Measurements from ENCODE around the gene CMSS1. TPM values are rescaled to one million over a fixed set of nuclear protein-coding genes. Genes with fewer than 3 reads are reported as not detected.

CMSS1 gene
- total RNA-seq, 1 experiment from 2014 or later: 86.3 TPM

DNA sequence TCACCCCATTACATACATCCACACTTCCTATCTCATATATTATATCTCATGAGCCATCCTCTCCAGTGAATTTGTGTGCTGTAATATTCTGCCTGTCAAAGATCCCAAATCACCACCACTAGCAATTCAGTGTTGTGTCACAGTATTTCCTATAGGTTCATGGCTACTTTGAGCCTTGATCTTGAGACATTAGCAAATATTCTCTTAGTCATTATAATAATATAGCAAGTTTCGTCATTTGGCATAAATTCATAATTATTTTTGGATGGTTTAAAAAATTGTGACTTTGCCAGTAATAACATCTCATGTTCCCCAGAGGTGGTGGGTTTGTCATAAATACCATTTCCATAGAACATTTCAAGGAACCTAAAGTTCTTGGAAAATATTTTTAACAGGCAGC is 47.7 kb downstream of the CMSS1 start:
- no peaks in the 10 kb centered on the region for H3K9me3 ChIP-seq (ENCODE audit: control insufficient read depth, insufficient read depth, low read depth, low read length)
- no TSS peak for BruUV-seq (replicated peaks)
- no peaks in the 10 kb centered on the region for H3K27me3 ChIP-seq (ENCODE audit: control insufficient read depth, insufficient read depth, low read length)
- no peak for ATAC-seq
- ChIA-PET CTCF (no interaction called here), POLR2A (no interaction called here)
- H3K4me3 ChIP-seq (ENCODE audit: low read depth in 2 of 2, low read length in 2 of 2): no peak overlapping the region
- in situ Hi-C loops (cut with HindIII; ENCODE audit: low pct_unique_long_range_greater_than_20kb, low sequenced_read_pairs): no loop called here
- no peak for DNase-seq (ENCODE audit: low read depth, low spot score)
- H3K27ac ChIP-seq (ENCODE audit: low read length): no peak overlapping the region
- intact Hi-C loops (cut with micrococcal nuclease; ENCODE audit: unreplicated experiment): no loop called here
- H3K4me1 ChIP-seq (ENCODE audit: control insufficient read depth, insufficient read depth, low read length): no peaks in the 10 kb centered on the region
- TF ChIP-seq SIN3A (IDR thresholded peaks at IDR 0.05; ENCODE audit: borderline replicate concordance, insufficient read depth, low read depth, low read length): no peak
- no peak for TF ChIP-seq TCF7L2 (IDR thresholded peaks at IDR 0.05; ENCODE audit: low read depth, low read length)
- TF ChIP-seq, protein P1, sequence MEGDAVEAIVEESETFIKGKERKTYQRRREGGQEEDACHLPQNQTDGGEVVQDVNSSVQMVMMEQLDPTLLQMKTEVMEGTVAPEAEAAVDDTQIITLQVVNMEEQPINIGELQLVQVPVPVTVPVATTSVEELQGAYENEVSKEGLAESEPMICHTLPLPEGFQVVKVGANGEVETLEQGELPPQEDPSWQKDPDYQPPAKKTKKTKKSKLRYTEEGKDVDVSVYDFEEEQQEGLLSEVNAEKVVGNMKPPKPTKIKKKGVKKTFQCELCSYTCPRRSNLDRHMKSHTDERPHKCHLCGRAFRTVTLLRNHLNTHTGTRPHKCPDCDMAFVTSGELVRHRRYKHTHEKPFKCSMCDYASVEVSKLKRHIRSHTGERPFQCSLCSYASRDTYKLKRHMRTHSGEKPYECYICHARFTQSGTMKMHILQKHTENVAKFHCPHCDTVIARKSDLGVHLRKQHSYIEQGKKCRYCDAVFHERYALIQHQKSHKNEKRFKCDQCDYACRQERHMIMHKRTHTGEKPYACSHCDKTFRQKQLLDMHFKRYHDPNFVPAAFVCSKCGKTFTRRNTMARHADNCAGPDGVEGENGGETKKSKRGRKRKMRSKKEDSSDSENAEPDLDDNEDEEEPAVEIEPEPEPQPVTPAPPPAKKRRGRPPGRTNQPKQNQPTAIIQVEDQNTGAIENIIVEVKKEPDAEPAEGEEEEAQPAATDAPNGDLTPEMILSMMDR (IDR thresholded peaks at IDR 0.05): no peak
- TF ChIP-seq POLR2AphosphoS5 (IDR thresholded peaks at IDR 0.05; ENCODE audit: low read depth, low read length): no peak
- TF ChIP-seq, protein P2, sequence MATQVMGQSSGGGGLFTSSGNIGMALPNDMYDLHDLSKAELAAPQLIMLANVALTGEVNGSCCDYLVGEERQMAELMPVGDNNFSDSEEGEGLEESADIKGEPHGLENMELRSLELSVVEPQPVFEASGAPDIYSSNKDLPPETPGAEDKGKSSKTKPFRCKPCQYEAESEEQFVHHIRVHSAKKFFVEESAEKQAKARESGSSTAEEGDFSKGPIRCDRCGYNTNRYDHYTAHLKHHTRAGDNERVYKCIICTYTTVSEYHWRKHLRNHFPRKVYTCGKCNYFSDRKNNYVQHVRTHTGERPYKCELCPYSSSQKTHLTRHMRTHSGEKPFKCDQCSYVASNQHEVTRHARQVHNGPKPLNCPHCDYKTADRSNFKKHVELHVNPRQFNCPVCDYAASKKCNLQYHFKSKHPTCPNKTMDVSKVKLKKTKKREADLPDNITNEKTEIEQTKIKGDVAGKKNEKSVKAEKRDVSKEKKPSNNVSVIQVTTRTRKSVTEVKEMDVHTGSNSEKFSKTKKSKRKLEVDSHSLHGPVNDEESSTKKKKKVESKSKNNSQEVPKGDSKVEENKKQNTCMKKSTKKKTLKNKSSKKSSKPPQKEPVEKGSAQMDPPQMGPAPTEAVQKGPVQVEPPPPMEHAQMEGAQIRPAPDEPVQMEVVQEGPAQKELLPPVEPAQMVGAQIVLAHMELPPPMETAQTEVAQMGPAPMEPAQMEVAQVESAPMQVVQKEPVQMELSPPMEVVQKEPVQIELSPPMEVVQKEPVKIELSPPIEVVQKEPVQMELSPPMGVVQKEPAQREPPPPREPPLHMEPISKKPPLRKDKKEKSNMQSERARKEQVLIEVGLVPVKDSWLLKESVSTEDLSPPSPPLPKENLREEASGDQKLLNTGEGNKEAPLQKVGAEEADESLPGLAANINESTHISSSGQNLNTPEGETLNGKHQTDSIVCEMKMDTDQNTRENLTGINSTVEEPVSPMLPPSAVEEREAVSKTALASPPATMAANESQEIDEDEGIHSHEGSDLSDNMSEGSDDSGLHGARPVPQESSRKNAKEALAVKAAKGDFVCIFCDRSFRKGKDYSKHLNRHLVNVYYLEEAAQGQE (IDR thresholded peaks at IDR 0.05; ENCODE audit: insufficient read depth in 1 of 2, low read depth in 2 of 2, low read length in 1 of 2): no peak
- H3K36me3 ChIP-seq (ENCODE audit: control insufficient read depth, insufficient read depth, low read length): no peaks in the 10 kb centered on the region

DNA sequence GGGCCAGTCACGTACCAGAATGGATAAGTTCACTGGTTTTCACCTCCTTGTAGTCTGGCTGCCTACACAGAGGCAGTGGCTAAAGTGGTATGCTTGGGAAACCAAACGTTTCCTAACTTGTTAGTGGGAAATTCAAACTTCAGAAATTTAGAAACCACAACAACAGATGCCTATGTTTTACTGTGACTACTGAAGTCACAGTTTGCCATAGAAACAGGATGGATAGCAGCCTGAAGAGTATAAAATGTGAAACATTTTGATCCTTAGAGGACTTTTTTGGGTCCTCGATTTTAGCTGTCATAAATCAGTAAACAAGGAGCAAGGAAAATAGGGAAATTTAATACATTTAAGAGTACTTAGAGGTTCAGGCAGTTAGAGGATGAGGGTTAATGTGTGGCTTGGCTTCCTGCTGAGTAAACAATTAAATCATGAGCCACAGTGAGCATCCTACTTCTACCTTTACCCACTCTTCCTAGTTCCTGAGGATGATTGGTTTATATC is 48.6 kb downstream of the CMSS1 start:
- TF ChIP-seq SIN3A (IDR thresholded peaks at IDR 0.05; ENCODE audit: borderline replicate concordance, insufficient read depth, low read depth, low read length): no peak
- TF ChIP-seq, protein P1 (IDR thresholded peaks at IDR 0.05): no peak
- TF ChIP-seq, protein P2 (IDR thresholded peaks at IDR 0.05; ENCODE audit: insufficient read depth in 1 of 2, low read depth in 2 of 2, low read length in 1 of 2): no peak
- TF ChIP-seq TCF7L2 (IDR thresholded peaks at IDR 0.05; ENCODE audit: low read depth, low read length): no peak
- no peak for TF ChIP-seq POLR2AphosphoS5 (IDR thresholded peaks at IDR 0.05; ENCODE audit: low read depth, low read length)
- CTCF ChIA-PET: no interaction called here
- Histone ChIP-seq H3K27ac (ENCODE audit: low read length) (no peak overlapping the region), H3K4me3 (ENCODE audit: low read depth in 2 of 2, low read length in 2 of 2) (no peak overlapping the region), H3K27me3 (ENCODE audit: control insufficient read depth, insufficient read depth, low read length) (no peaks in the 10 kb centered on the region), H3K36me3 (ENCODE audit: control insufficient read depth, insufficient read depth, low read length) (no peaks in the 10 kb centered on the region), H3K9me3 (ENCODE audit: control insufficient read depth, insufficient read depth, low read depth, low read length) (no peaks in the 10 kb centered on the region), H3K4me1 (ENCODE audit: control insufficient read depth, insufficient read depth, low read length) (0 out of 2 replicates have a peak, but pooled peaks cover 2% of the 10 kb centered on the region)
- ATAC-seq (no peak), DNase-seq (ENCODE audit: low read depth, low spot score) (no peak)
- no TSS peak for BruUV-seq (replicated peaks)
- POLR2A ChIA-PET: no interaction called here
- in situ Hi-C loops (cut with HindIII; ENCODE audit: low pct_unique_long_range_greater_than_20kb, low sequenced_read_pairs) (no loop called here), intact Hi-C loops (cut with micrococcal nuclease; ENCODE audit: unreplicated experiment) (no loop called here)
